UCSD-AML1 (cell line): Measurements from ENCODE around the gene TBC1D22A.

Experiments
- DNase-seq: peaks from one replicate; lab custom pipeline; 2025; ENCODE audit not compliant: unreplicated experiment; lab: John Stamatoyannopoulos, UW

TBC1D22A gene

GRCh38 chr22:46983046-46983445, 220.6 kb downstream of the TBC1D22A start:
- DNase-seq = no peak

DNA sequence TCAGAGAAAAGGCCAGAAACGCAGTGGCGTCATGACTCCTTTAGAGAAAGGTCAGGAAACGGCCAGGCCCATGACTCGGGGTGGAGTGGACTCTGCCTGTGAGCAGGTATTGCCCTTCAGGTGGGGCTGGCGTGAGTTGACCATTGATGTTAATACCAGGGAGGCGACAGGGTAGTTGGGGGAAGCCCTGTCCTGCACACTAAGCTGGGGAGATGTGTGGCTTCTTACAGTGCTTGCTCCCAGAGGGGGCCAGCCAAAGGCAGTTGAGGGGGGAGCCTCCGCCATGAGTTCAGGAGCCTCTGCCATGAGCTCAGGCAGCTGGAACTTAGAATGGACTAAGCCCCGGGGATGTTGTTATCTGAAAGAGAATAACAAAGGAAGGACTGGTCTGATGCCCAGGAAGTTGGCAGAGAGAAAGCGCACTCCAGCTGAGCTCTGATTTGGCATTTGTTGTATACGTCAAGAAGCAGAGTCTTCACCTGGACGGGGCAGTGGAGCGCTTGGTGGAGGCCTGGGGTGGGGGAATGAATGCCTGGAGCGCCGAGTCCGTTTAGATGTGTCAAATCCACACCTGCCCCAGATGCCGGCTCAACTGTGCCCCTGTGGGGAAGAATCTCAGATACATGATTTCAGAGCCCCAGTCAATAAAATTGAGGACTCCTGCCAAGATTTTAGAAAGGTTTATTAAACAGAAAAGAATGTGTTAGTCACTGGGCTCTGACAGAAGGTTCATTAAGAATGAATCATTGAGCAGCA, 222.5 kb downstream of the TBC1D22A start:
- DNase-seq = no peak

- no peak for DNase-seq
Observed at GRCh38 chr22:46985507-46985882, 223.0 kb downstream of the TBC1D22A start.

GRCh38 chr22:46986788-46987187, 224.3 kb downstream of the TBC1D22A start:
- DNase-seq = no peak

GRCh38 chr22:46990937-46991550, 228.6 kb downstream of the TBC1D22A start:
- DNase-seq = no peak

GRCh38 chr22:46991666-46992065, 229.2 kb downstream of the TBC1D22A start:
- no peak for DNase-seq

- DNase-seq = no peak
Observed at GRCh38 chr22:46992121-46992731, 229.8 kb downstream of the TBC1D22A start.

DNA sequence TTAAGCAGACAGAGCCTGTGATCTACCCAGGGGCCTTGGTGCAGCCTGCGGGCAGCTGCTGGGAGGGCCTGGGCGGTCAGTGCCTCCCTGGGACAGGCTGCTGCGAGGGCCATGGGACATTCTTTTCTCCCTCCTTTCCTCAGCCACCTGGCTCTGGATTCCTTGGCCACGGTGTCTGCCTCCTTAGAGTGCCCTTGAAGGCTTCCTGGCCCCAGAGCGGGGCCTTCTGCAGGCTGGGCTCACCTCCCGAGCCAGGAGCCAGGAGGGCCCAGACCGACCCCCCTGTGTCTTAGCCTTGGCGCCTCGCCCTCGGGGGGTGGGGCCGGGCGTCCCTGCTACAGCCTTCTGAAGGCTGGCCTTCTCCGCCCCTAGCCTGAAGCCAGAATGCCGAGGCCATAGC, 231.2 kb downstream of the TBC1D22A start:
- no peak for DNase-seq

GRCh38 chr22:46994265-46994664, 231.8 kb downstream of the TBC1D22A start:
- no peak for DNase-seq

GRCh38 chr22:46994983-46995382, 232.5 kb downstream of the TBC1D22A start:
- no peak for DNase-seq

GRCh38 chr22:46995501-46996360, 233.3 kb downstream of the TBC1D22A start:
- DNase-seq = no peak

DNA sequence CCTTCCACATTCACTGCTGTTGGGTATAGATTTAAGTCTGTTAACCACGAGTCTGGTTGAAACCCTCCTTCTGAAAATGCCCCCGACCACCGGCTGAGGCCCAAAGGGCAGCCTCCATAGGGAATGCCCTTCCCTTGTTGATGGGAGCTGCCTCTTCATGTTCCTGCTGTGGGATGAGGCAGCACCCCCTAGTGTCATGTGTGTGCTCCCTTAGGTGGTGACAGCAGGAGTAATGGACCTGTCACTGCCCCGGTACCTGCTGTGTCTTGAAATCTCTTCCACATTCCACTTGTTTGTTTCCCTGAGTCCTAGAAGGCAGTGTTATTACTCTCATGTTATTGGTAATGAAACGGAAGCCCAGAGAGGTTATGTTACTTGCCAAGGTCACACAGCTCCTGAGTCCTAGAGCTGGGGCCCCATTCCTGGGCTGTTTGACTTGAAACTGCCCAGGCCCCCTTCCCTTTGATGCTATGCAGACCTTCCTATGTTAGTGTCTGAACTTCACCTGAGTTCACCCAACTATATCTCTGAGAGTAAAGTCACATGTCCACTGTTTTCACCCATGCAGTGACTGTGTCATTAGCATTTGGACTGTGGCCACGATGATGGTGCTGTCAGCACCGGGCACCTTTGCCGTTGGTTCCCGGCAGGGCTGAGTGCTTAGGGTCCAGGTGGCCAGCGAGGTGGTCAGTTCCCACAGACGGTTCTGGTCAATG, 234.3 kb downstream of the TBC1D22A start:
- no peak for DNase-seq

DNA sequence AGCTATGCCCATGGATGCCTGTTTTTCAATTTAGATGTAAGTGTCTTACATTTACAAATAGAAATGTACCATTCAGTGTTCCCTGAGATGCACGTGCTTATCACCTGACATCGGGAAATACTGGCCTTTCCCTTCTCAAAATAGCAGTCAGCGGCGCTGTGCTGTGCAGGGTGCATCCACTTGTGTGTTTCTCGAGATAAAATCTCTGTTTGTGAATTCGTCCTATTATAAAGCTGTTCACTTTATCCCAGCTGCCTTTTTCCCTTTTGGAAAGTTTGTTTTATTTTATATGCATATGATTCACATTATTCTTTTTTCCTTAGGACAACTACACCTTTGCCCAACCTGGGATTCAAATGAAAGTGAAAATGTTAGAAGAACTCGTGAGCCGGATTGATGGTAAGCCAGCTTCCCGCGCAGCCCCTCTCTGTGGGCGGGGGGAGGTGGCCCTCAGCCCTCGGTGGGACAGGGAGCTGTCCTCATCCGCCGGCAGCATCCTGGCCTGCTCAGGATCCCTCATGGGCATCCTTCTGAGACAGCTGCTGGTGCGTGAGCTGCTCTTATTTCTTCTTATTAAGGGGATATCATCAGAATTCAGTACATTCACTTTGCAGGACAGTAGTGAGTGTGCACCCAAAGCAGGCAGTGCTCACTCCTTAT, 235.0 kb downstream of the TBC1D22A start:
- DNase-seq = no peak

GRCh38 chr22:46998331-46998730, 235.9 kb downstream of the TBC1D22A start:
- no peak for DNase-seq

- DNase-seq = no peak
Observed at GRCh38 chr22:47000256-47000655, 237.8 kb downstream of the TBC1D22A start.

- DNase-seq = no peak
Observed at GRCh38 chr22:47000888-47001287, 238.4 kb downstream of the TBC1D22A start.

DNA sequence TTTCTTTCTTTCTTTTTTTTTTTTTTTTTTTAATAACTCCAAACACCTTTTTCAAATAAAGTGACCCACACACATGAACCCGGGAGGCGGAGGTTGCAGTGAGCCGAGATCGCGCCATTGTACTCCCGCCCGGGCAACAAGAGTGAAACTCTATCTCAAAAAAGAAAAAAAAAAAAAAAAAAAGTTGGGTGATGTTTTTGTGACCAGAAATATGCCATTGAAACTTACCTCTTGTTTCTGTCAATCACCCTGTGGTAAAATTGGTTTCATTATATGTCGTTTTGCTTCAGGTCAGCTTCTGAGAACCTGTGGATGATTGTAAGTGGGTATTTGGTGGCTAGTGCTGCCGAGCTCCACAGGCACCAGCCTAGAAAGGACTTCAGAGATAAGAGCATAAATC, 238.8 kb downstream of the TBC1D22A start:
- DNase-seq = no peak

GRCh38 chr22:47002692-47003091, 240.2 kb downstream of the TBC1D22A start:
- DNase-seq = no peak

DNA sequence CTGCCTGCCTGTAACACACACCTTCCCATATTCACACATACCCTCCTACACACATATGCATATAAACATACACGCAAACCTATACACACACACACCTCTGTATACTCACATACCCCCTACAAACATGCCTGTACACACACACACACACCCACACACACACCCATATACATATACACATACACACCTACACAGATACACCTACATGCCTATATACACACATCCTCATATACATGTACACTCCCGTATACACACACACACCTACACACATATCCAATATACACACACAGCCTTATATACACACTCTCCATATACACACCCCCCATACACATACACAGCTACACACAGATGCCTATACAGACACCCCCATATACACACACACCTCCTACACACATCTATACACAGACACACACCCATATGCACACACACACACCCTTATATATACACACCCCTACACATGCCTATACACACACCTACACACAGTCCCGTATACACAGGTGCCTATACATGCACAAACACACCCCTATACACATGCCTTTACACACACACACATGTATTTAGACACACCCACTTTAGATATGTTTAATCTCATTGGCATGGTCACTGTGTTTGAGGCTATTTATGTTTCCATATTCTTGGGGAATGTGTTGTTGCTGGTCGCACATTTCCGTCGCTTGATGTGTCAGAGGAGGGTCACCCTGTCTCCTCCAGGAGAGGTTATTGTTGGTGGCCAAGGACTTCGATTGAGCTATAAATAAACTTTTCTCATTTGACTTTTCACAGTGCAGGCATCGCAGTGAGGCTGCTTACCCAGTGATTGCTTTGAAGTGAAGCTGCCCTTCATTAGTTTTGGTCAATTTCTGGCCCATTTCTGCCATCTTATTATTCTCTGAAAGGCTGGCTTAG, 243.3 kb downstream of the TBC1D22A start:
- no peak for DNase-seq
